ENCODE data around the gene FCN3. TPM values are rescaled to one million over a fixed set of nuclear protein-coding genes. Genes with fewer than 3 reads are reported as not detected.

FCN3 gene
- total and polyA plus RNA-seq, 7 donors, result 3.4 to 34.6 (median 12.9) TPM

DNA sequence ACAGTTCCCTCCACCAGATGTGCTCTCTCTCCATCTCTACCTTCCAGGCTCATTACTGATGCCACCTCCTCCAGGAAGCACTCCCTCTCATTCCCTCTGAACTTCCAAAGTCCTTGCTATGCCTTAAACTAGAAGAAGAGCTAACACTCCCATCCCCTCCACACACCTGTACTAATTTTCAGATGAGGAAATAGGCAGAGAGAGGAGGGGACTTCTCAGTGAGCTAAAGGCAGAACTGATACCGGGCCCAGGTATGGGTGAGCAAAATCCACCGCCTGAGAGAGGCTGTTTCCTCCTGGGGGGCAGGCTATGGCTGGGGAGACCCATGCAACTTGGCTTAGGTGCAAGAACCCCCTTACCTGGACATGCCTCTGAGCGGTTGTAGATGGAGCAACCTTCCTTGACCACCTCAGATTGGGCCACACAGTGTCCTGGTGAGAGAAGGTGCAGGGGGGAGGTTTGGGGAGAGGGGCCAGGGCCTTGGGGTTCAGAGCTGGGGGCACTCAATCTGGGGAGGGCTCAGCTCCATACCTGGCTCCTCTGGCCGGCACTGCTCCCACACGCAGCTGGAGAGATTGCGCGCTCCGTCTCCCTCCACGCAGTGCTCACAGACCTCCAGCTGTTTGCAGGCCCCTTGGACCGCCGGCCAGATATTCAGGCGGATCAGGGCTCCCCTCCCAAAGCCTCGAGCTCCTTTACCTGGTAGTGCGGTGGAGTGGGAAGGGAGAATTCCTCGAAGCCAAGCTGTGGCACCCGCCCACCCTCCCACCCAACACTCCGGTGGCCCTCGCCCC, 7.5 kb upstream of the FCN3 start:
- TF ChIP-seq, protein P1, sequence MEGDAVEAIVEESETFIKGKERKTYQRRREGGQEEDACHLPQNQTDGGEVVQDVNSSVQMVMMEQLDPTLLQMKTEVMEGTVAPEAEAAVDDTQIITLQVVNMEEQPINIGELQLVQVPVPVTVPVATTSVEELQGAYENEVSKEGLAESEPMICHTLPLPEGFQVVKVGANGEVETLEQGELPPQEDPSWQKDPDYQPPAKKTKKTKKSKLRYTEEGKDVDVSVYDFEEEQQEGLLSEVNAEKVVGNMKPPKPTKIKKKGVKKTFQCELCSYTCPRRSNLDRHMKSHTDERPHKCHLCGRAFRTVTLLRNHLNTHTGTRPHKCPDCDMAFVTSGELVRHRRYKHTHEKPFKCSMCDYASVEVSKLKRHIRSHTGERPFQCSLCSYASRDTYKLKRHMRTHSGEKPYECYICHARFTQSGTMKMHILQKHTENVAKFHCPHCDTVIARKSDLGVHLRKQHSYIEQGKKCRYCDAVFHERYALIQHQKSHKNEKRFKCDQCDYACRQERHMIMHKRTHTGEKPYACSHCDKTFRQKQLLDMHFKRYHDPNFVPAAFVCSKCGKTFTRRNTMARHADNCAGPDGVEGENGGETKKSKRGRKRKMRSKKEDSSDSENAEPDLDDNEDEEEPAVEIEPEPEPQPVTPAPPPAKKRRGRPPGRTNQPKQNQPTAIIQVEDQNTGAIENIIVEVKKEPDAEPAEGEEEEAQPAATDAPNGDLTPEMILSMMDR (IDR thresholded peaks at IDR 0.05), result no peak
- no peak overlapping the region for H3K4me3 ChIP-seq
- ATAC-seq (no peak), DNase-seq (no peak)
- H3K27me3 ChIP-seq (ENCODE audit: insufficient read depth in 3 of 3, low read length in 2 of 3), result no peaks in the 10 kb centered on the region
- intact Hi-C loops (cut with DNase I), result loop anchor here in 1 of 2 donors (10.0 kb wide), 1 partner anchor 277 kb away; no protein-coding TSS in a partner anchor
- H3K9me3 ChIP-seq, result no peaks in the 10 kb centered on the region
- 74 to 79% (median 77%) methylated on average over 14 to 18 of the region's 18 CpGs for WGBS, 3 donors
- H3K4me1 ChIP-seq, result peaks cover 8% of the 10 kb centered on the region
- no peak overlapping the region for H3K27ac ChIP-seq
- no peaks in the 10 kb centered on the region for H3K36me3 ChIP-seq (ENCODE audit: insufficient read depth in 1 of 2, low read depth in 1 of 2)

- DNase-seq (peak in 1 of 2 donors; percentile 73), ATAC-seq (peak; percentile 48 to 91 (median 85))
- Histone ChIP-seq H3K36me3 (ENCODE audit: insufficient read depth in 1 of 2, low read depth in 1 of 2) (no peaks in the 10 kb centered on the region), H3K9me3 (no peaks in the 10 kb centered on the region), H3K27ac (no peak overlapping the region), H3K27me3 (ENCODE audit: insufficient read depth in 3 of 3, low read length in 2 of 3) (no peaks in the 10 kb centered on the region), H3K4me3 (no peak overlapping the region), H3K4me1 (peaks cover 8% of the 10 kb centered on the region)
- TF ChIP-seq, protein P1 (IDR thresholded peaks at IDR 0.05), result no peak
- intact Hi-C loops (cut with DNase I), result loop anchor here in 1 of 2 donors (10.0 kb wide), 1 partner anchor 276 kb away; no protein-coding TSS in a partner anchor
- WGBS, 3 donors, result 73 to 75% (median 73%) methylated on average over 12 of the region's 12 CpGs
These were observed 6.4 kb upstream of the FCN3 start for GRCh38 chr1:27380766-27381733.

GRCh38 chr1:27380224-27380623, 5.6 kb upstream of the FCN3 start:
- H3K27ac ChIP-seq, result no peak overlapping the region

GRCh38 chr1:27379564-27380122, 5.0 kb upstream of the FCN3 start:
- 81 to 87% (median 82%) methylated on average over 11 of the region's 11 CpGs for WGBS, 3 donors
- Histone ChIP-seq H3K4me3 (no peak overlapping the region), H3K9me3 (no peaks in the 10 kb centered on the region), H3K27me3 (ENCODE audit: insufficient read depth in 3 of 3, low read length in 2 of 3) (no peaks in the 10 kb centered on the region), H3K36me3 (ENCODE audit: insufficient read depth in 1 of 2, low read depth in 1 of 2) (no peaks in the 10 kb centered on the region), H3K27ac (no peak overlapping the region), H3K4me1 (peaks cover 8% of the 10 kb centered on the region)
- ATAC-seq (no peak), DNase-seq (no peak)
- TF ChIP-seq, protein P1 (IDR thresholded peaks at IDR 0.05), result no peak
- intact Hi-C loops (cut with DNase I), result loop anchor here in 1 of 2 donors (10.0 kb wide), 1 partner anchor 275 kb away; no protein-coding TSS in a partner anchor

More at GRCh38 chr1:27380224-27380623, 5.6 kb upstream of the FCN3 start:
- H3K4me3 ChIP-seq, result no peak overlapping the region
- intact Hi-C loops (cut with DNase I), result loop anchor here in 1 of 2 donors (10.0 kb wide), 1 partner anchor 275 kb away; no protein-coding TSS in a partner anchor
- WGBS, 3 donors, result 84 to 89% (median 85%) methylated on average over 4 of the region's 4 CpGs
- no peaks in the 10 kb centered on the region for H3K36me3 ChIP-seq (ENCODE audit: insufficient read depth in 1 of 2, low read depth in 1 of 2)
- no peaks in the 10 kb centered on the region for H3K27me3 ChIP-seq (ENCODE audit: insufficient read depth in 3 of 3, low read length in 2 of 3)
- no peak for DNase-seq
- H3K9me3 ChIP-seq, result no peaks in the 10 kb centered on the region
- ATAC-seq, result peak in 1 of 4 donors; percentile 5
- H3K4me1 ChIP-seq, result peaks cover 8% of the 10 kb centered on the region
- TF ChIP-seq, protein P1 (IDR thresholded peaks at IDR 0.05), result no peak
